ENCODE measurements around the gene OTOP3. TPM values are rescaled to one million over a fixed set of nuclear protein-coding genes. Genes with fewer than 3 reads are reported as not detected.

Gene OTOP3
- total RNA-seq, 1 experiment from 2014 or later, result not detected

- Histone ChIP-seq H3K4me3 (ENCODE audit: low read depth, low read length) (peak within 1 kb of the TSS; percentile 90), H3K9me3 (no peaks in the 10 kb centered on the region), H3K4me1 (peaks cover 36% of the 10 kb centered on the region), H3K36me3 (ENCODE audit: control insufficient read depth, insufficient read depth, low read length) (no peaks in the 10 kb centered on the region), H3K27me3 (replicated peaks; ENCODE audit: control insufficient read depth, insufficient read depth, low read length) (no peaks in the 10 kb centered on the region)
- Mint-ChIP-seq H3K27ac (ENCODE audit: unreplicated experiment) (no peak within 1 kb of the TSS), H3K9me3 (ENCODE audit: unreplicated experiment) (no peaks in the 10 kb centered on the region), H3K27me3 (ENCODE audit: insufficient read depth, unreplicated experiment) (peaks cover 2% of the 10 kb centered on the region), H3K4me3 (ENCODE audit: unreplicated experiment) (peak within 1 kb of the TSS; percentile 84), H3K4me1 (ENCODE audit: low read depth, unreplicated experiment) (peaks cover 28% of the 10 kb centered on the region), H3K36me3 (ENCODE audit: insufficient read depth, unreplicated experiment) (peaks cover 6% of the 10 kb centered on the region)
- ChIA-PET POLR2A (interaction anchor here (0.7 to 2.6 kb wide), 8 partner anchors 10 to 99 kb away, joined by 3 to 19 read pairs (median 4); partner anchors contain the start of genes CDR2L, FDXR and MRPL58), CTCF (interaction anchor here (0.7 to 4.7 kb wide), 8 partner anchors 10 to 99 kb away, joined by 3 to 61 read pairs (median 5); partner anchors contain the start of genes CDR2L, FDXR and MRPL58)
- TF ChIP-seq CTCF (IDR thresholded peaks at IDR 0.05; ENCODE audit: insufficient read depth in 1 of 2, low read depth in 1 of 2, low read length in 1 of 2, severe bottlenecking in 1 of 2, unreplicated experiment in 1 of 2), result no peak
- intact Hi-C loops (cut with micrococcal nuclease; ENCODE audit: unreplicated experiment), result loop anchor here (1.0 kb wide), 1 partner anchor 10 kb away; no protein-coding TSS in a partner anchor
- no TSS peak for BruUV-seq (replicated peaks)
- DNase-seq, result peak; percentile 75 to 87
Observed at GRCh38 chr17:74972107-74972972, 36.6 kb downstream of the OTOP3 start, which contains the start of gene HID1. Gene HID1 (minus strand): TSS chr17:74972759. CDS start chr17:74972656, 103 bp downstream.

- no peak for TF ChIP-seq CTCF (IDR thresholded peaks at IDR 0.05; ENCODE audit: insufficient read depth in 1 of 2, low read depth in 1 of 2, low read length in 1 of 2, severe bottlenecking in 1 of 2, unreplicated experiment in 1 of 2)
- DNase-seq, result no peak
- H3K27me3 ChIP-seq (replicated peaks; ENCODE audit: control insufficient read depth, insufficient read depth, low read length), result no peaks in the 10 kb centered on the region
- no peaks in the 10 kb centered on the region for H3K9me3 ChIP-seq
- intact Hi-C loops (cut with micrococcal nuclease; ENCODE audit: unreplicated experiment), result loop anchor here (1.0 kb wide), 1 partner anchor 9 kb away; no protein-coding TSS in a partner anchor
- H3K27ac Mint-ChIP-seq (ENCODE audit: unreplicated experiment), result no peak overlapping the region
- CTCF ChIA-PET, result interaction anchor here (1.0 to 4.7 kb wide), 5 partner anchors 11 to 40 kb away, joined by 4 to 61 read pairs (median 11); partner anchors contain the start of genes CDR2L and MRPL58
- peaks cover 28% of the 10 kb centered on the region for H3K4me1 Mint-ChIP-seq (ENCODE audit: low read depth, unreplicated experiment)
- H3K9me3 Mint-ChIP-seq (ENCODE audit: unreplicated experiment), result no peaks in the 10 kb centered on the region
- peak overlapping the region; percentile 90 for H3K4me3 ChIP-seq (ENCODE audit: low read depth, low read length)
- H3K4me3 Mint-ChIP-seq (ENCODE audit: unreplicated experiment), result peak overlapping the region; percentile 84
- POLR2A ChIA-PET, result interaction anchor here (0.7 to 2.6 kb wide), 8 partner anchors 10 to 100 kb away, joined by 3 to 19 read pairs (median 4); partner anchors contain the start of genes CDR2L, FDXR and MRPL58
- no peaks in the 10 kb centered on the region for H3K36me3 ChIP-seq (ENCODE audit: control insufficient read depth, insufficient read depth, low read length)
- H3K36me3 Mint-ChIP-seq (ENCODE audit: insufficient read depth, unreplicated experiment), result peaks cover 6% of the 10 kb centered on the region
- BruUV-seq (replicated peaks), result no TSS peak
- H3K4me1 ChIP-seq, result peaks cover 31% of the 10 kb centered on the region
- H3K27me3 Mint-ChIP-seq (ENCODE audit: insufficient read depth, unreplicated experiment), result peaks cover 2% of the 10 kb centered on the region
Observed at GRCh38 chr17:74972973-74973328, 37.3 kb downstream of the OTOP3 start.

- intact Hi-C loops (cut with micrococcal nuclease; ENCODE audit: unreplicated experiment), result no loop called here
- DNase-seq, result no peak
- Mint-ChIP-seq H3K27me3 (ENCODE audit: insufficient read depth, unreplicated experiment) (peaks cover 2% of the 10 kb centered on the region), H3K4me3 (ENCODE audit: unreplicated experiment) (no peak overlapping the region), H3K4me1 (ENCODE audit: low read depth, unreplicated experiment) (peaks cover 7% of the 10 kb centered on the region), H3K27ac (ENCODE audit: unreplicated experiment) (no peak overlapping the region), H3K36me3 (ENCODE audit: insufficient read depth, unreplicated experiment) (no peaks in the 10 kb centered on the region), H3K9me3 (ENCODE audit: unreplicated experiment) (no peaks in the 10 kb centered on the region)
- POLR2A ChIA-PET, result interaction anchor here (1.1 kb wide), 1 partner anchor 11 kb away, joined by 3 read pairs; the partner anchor contains the start of gene CDR2L
- no peaks in the 10 kb centered on the region for H3K27me3 ChIP-seq (replicated peaks; ENCODE audit: control insufficient read depth, insufficient read depth, low read length)
- CTCF ChIA-PET, result interaction anchor here (1.0 kb wide), 1 partner anchor 14 kb away, joined by 3 read pairs; no protein-coding TSS in a partner anchor
- no peak for TF ChIP-seq CTCF (IDR thresholded peaks at IDR 0.05; ENCODE audit: insufficient read depth in 1 of 2, low read depth in 1 of 2, low read length in 1 of 2, severe bottlenecking in 1 of 2, unreplicated experiment in 1 of 2)
- H3K4me3 ChIP-seq (ENCODE audit: low read depth, low read length), result no peak overlapping the region
- no TSS peak for BruUV-seq (replicated peaks)
- H3K36me3 ChIP-seq (ENCODE audit: control insufficient read depth, insufficient read depth, low read length), result no peaks in the 10 kb centered on the region
- no peaks in the 10 kb centered on the region for H3K9me3 ChIP-seq
- H3K4me1 ChIP-seq, result peaks cover 11% of the 10 kb centered on the region
Observed at GRCh38 chr17:74975943-74976342, 40.2 kb downstream of the OTOP3 start.

All from Caco-2 (cell line).